GM12864 (cell line): Measurements from ENCODE around the gene APRT.

Experiments used
- DNase-seq: peaks from one replicate; pipeline ENCODE4 v3.0.0-alpha.2; 2011; ENCODE audit warnings: low read depth
- H3K4me3 ChIP-seq: 2 replicates; pipeline ENCODE4 v1.5.1; 2011; ENCODE audit warnings: mild to moderate bottlenecking, low read depth, low read length, control low read depth
- CTCF ChIP-seq: IDR thresholded peaks from 2 replicates; pipeline ENCODE4 v1.5.1; 2011; ENCODE audit warnings: low read depth, mild to moderate bottlenecking, moderate library complexity, low read length, control low read depth, inconsistent platforms; ENCODE audit errors: missing control alignments

APRT gene

DNA sequence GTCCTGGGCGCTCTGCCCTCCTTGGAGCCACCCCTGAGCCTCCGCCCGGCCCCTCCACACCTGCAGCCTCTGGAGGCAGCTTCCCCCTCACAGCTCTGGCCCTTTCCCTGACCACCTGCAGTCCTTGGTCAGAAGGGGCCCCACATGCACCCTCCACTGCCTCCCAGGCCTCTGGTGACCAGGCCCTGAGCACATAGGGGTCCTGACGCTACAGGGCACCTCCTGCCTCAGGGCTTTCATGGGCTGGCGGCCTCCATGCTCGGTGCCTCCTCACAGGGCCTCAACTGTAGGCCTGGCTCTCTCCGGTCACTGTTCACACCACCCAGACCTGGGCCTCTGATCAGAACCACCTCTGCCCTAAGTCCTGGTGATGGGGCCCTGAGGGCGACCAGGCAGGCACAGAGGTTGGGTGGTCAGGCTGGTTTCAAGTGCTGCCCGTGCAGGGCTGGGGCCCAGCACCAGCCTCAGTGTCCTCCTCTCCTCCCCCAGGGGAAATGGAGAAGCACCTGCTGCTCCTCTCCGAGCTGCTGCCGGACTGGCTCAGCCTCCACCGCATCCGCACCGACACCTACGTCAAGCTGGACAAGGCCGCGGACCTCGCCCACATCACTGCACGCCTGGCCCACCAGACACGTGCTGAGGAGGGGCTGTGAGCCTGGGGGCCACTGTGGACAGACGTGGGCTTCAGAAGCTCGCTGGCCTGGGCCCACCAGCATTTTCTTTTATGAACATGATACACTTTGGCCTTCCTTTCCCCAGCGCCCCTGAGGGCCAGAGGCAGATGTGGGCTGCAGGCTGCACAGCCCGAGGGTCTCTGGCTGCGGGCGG, 3.9 kb downstream of the APRT start:
- TF ChIP-seq CTCF: no peak
- DNase-seq: no peak
- no peak overlapping the region for H3K4me3 ChIP-seq

- DNase-seq: no peak
- TF ChIP-seq CTCF: no peak
- H3K4me3 ChIP-seq: no peak overlapping the region
These were observed 4.5 kb downstream of the APRT start for GRCh38 chr16:88807142-88807625.

DNA sequence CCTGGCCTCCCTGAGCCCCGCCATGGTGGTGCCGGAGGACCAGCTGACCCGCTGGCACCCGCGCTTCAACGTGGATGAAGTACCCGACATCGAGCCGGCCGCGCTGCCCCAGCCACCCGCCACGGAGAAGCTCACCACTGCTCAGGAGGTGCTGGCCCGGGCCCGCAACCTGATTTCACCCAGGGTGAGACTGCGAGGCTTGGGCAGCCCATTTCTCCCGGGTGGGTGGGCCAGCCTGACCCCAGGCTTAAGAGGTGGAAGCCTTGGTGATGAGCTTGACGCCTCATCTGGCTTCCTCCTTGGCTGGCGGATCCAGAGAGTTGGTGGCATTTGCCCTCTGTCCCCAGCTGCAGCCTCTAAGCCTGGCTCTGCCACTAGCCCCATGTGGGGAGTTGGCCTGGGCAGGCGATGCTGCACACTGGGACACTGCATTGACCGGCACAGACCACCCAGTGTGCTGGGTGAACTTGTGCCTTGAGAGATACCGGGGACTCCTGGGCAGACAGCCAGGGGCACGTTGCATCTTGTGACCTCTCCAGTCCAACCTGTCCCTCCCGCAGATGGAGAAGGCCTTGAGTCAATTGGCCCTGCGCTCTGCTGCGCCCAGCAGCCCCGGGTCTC, 5.1 kb downstream of the APRT start:
- TF ChIP-seq CTCF: no peak
- DNase-seq: no peak
- no peak overlapping the region for H3K4me3 ChIP-seq

DNA sequence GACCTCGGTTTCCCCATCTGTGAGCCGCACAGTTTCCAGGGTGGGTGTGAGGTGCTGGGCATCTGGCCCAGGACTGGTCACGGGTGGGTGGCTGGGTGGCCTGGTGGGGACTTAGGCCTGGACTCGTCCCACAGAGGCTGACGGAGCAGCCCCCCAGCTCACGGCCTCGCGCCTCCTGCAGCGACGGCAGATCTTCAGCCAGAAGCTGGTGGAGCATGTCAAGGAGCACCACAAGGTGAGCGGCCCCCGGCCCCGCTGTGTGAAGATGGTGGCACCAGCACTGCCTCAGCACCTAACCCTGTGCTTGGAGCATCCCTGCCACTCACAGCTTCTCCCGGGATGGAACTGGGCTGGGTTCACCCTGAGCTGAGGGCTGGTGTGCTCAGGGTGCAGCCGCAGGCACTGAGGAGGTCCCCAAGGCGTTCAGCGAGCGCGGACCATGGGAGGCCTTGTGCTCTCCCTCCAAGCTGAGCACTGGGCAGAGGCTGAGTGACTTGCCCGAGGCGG, 5.8 kb downstream of the APRT start:
- no peak for TF ChIP-seq CTCF
- H3K4me3 ChIP-seq: no peak overlapping the region
- no peak for DNase-seq

- TF ChIP-seq CTCF: no peak
These were observed 6.4 kb downstream of the APRT start for GRCh38 chr16:88805340-88805715.

GRCh38 chr16:88804552-88805339, 7.0 kb downstream of the APRT start:
- H3K4me3 ChIP-seq: peak overlapping the region; percentile 80
- no peak for TF ChIP-seq CTCF
- no peak for DNase-seq

More at GRCh38 chr16:88805340-88805715, 6.4 kb downstream of the APRT start:
- peak overlapping the region; percentile 80 for H3K4me3 ChIP-seq
- no peak for DNase-seq
